Nephron progenitor cell (in vitro differentiated cells): ENCODE data around the gene CEP112.

Experiments used
- DNase-seq: peaks from one replicate; pipeline ENCODE4 v3.0.0; 2021
- H3K27ac Mint-ChIP-seq: 2 replicates; pipeline ENCODE4 v1.8.0; 2021; ENCODE audit warnings: mild to moderate bottlenecking, moderate library complexity, mixed read lengths
- H3K27me3 Mint-ChIP-seq: 2 replicates; pipeline ENCODE4 v1.8.0; 2021; ENCODE audit warnings: mild to moderate bottlenecking, low read depth, mixed read lengths; ENCODE audit not compliant: poor library complexity
- H3K36me3 Mint-ChIP-seq: 2 replicates; pipeline ENCODE4 v1.8.0; 2021; ENCODE audit warnings: low read depth, mixed read lengths
- H3K4me1 Mint-ChIP-seq: 2 replicates; pipeline ENCODE4 v1.8.0; 2021; ENCODE audit warnings: mixed read lengths
- H3K4me3 Mint-ChIP-seq: 2 replicates; pipeline ENCODE4 v1.8.0; 2021; ENCODE audit warnings: mild to moderate bottlenecking, moderate library complexity, mixed read lengths
- H3K9me3 Mint-ChIP-seq: 2 replicates; pipeline ENCODE4 v1.8.0; 2021; ENCODE audit warnings: mild to moderate bottlenecking, moderate library complexity, mixed read lengths
- CTCF ChIP-seq: fragments of 200-600 bp; sonication (generic); IDR thresholded peaks from 2 replicates; pipeline ENCODE4 v1.5.0; 2021; ENCODE audit warnings: antibody characterized with exemption

CEP112 gene

GRCh38 chr17:65824901-65825300 is 367.0 kb downstream of the CEP112 start:
- DNase-seq: no peak
- no peak for TF ChIP-seq CTCF
- H3K27me3 Mint-ChIP-seq: no peaks in the 10 kb centered on the region
- H3K27ac Mint-ChIP-seq: no peak overlapping the region
- no peak overlapping the region for H3K4me3 Mint-ChIP-seq
- H3K4me1 Mint-ChIP-seq: no peaks in the 10 kb centered on the region
- H3K36me3 Mint-ChIP-seq: peaks cover 32% of the 10 kb centered on the region
- peaks cover 11% of the 10 kb centered on the region for H3K9me3 Mint-ChIP-seq

- Mint-ChIP-seq H3K27me3 (no peaks in the 10 kb centered on the region), H3K36me3 (peaks cover 31% of the 10 kb centered on the region), H3K4me3 (no peak overlapping the region), H3K9me3 (peaks cover 5% of the 10 kb centered on the region), H3K27ac (no peak overlapping the region), H3K4me1 (no peaks in the 10 kb centered on the region)
- TF ChIP-seq CTCF: no peak
- no peak for DNase-seq
These were observed 368.2 kb downstream of the CEP112 start for GRCh38 chr17:65823713-65824112.

- Mint-ChIP-seq H3K9me3 (peaks cover 5% of the 10 kb centered on the region), H3K36me3 (peaks cover 18% of the 10 kb centered on the region), H3K4me3 (no peak overlapping the region), H3K4me1 (no peaks in the 10 kb centered on the region), H3K27me3 (no peaks in the 10 kb centered on the region), H3K27ac (no peak overlapping the region)
- no peak for TF ChIP-seq CTCF
- DNase-seq: no peak
These were observed 371.1 kb downstream of the CEP112 start for GRCh38 chr17:65820811-65821210.

- H3K27ac Mint-ChIP-seq: no peak overlapping the region
- H3K4me1 Mint-ChIP-seq: no peaks in the 10 kb centered on the region
- no peaks in the 10 kb centered on the region for H3K27me3 Mint-ChIP-seq
- no peak for TF ChIP-seq CTCF
- H3K36me3 Mint-ChIP-seq: peaks cover 20% of the 10 kb centered on the region
- peaks cover 5% of the 10 kb centered on the region for H3K9me3 Mint-ChIP-seq
- no peak for DNase-seq
- no peak overlapping the region for H3K4me3 Mint-ChIP-seq
These were observed 371.6 kb downstream of the CEP112 start for GRCh38 chr17:65820306-65820705.

GRCh38 chr17:65819810-65820209 is 372.1 kb downstream of the CEP112 start:
- Mint-ChIP-seq H3K9me3 (peaks cover 5% of the 10 kb centered on the region), H3K27ac (no peak overlapping the region), H3K4me1 (no peaks in the 10 kb centered on the region), H3K4me3 (no peak overlapping the region), H3K27me3 (no peaks in the 10 kb centered on the region), H3K36me3 (peaks cover 21% of the 10 kb centered on the region)
- DNase-seq: no peak
- no peak for TF ChIP-seq CTCF

GRCh38 chr17:65817951-65818350 is 374.0 kb downstream of the CEP112 start:
- H3K4me1 Mint-ChIP-seq: no peaks in the 10 kb centered on the region
- DNase-seq: no peak
- no peaks in the 10 kb centered on the region for H3K27me3 Mint-ChIP-seq
- no peak overlapping the region for H3K27ac Mint-ChIP-seq
- H3K9me3 Mint-ChIP-seq: peaks cover under 1% of the 10 kb centered on the region
- no peak for TF ChIP-seq CTCF
- no peak overlapping the region for H3K4me3 Mint-ChIP-seq
- H3K36me3 Mint-ChIP-seq: peaks cover 8% of the 10 kb centered on the region
